ENCODE measurements around the gene ZEB1.
"Not testable (repeated sequence)": the region's sequence is repeated elsewhere in the genome, so short reads cannot be mapped to it uniquely, and the experiment has no call there.

The ZEB1 gene

DNA sequence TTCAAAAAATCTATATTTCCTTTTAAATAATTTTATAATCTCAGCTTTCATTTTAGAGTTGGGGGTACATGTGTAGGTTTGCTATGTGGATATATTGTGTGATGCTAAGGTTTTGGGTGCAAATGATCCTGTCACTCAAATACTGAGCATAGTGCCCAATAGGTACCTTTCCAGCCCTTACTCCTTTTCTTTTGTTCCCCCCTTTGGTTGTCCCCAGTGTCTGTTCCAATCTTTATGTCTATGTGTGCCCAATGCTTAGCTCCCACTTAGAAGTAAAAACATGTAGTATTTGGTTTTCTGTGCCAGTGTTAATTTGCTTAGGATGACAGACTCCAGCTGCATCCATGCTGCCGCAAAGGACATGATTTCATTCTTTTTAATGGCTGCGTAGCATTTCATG lies 103.6 kb downstream of the ZEB1 start:
- no peak for DNase-seq (ENCODE audit: low read depth in 2 of 2)

GRCh38 chr10:31424473-31424872 lies 105.5 kb downstream of the ZEB1 start:
- DNase-seq (ENCODE audit: low read depth in 2 of 2) = no peak

GRCh38 chr10:31426401-31426800 lies 107.4 kb downstream of the ZEB1 start:
- no peak for DNase-seq (ENCODE audit: low read depth in 2 of 2)

- not testable (repeated sequence) for DNase-seq (ENCODE audit: low read depth in 2 of 2)
Observed at GRCh38 chr10:31427334-31427733, 108.3 kb downstream of the ZEB1 start.

DNA sequence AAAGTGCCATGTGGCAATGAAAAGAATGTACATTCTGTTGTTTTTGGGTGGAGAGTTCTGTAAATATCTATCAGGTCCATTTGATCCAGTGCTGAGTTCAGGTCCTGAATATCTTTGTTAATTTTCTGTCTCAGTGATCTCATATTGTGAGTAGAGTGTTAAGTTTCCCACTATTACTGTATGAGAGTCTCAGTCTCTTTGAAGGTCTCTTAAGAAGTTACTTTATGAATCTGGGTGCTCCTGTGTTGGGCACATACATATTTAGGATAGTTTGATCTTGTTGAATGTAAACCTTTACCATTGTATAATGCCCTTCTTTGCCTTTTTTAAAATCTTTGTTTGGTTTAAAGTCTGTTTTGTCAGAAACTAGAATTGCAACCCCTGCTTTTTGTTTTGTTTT lies 109.5 kb downstream of the ZEB1 start:
- not testable (repeated sequence) for DNase-seq (ENCODE audit: low read depth in 2 of 2)

DNA sequence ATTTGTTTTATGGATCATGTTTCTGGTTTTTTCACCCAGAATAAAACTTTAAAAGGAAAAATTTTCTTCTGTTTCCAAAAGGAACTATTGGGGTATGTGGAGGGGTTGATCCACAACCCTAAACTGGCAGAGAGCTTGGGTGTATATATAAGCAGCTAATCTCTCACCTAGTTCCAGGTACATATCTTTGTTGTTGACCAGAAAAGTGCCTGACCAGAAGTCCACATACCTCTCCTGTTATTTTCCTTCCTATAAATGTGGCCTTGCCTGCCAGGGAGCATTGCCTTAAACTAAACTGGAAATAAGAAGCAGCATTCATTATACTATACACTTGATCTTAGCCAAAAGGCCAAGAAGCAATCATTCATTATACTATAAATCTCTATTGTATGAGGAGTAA lies 112.0 kb downstream of the ZEB1 start:
- DNase-seq (ENCODE audit: low read depth in 2 of 2) = no peak

DNA sequence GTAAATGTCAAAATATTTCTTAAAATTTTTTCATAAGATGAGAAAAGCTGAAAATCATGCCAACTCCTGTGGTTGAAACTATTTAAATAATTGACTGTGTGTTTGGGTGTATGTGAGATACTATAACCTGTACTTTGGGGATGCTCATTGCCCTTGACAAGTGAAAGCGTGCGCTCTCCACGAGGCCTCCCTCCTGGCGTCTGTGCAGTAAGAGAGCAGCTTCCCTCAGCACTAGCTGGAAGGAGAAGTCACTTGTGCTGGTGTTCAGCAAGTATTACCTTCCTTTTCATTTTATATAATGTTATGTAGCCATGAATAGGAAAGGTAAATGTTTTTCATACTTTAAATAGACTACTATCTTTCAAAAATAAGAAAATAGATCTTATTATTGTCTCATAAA lies 118.9 kb downstream of the ZEB1 start:
- DNase-seq (ENCODE audit: low read depth in 2 of 2) = no peak

DNA sequence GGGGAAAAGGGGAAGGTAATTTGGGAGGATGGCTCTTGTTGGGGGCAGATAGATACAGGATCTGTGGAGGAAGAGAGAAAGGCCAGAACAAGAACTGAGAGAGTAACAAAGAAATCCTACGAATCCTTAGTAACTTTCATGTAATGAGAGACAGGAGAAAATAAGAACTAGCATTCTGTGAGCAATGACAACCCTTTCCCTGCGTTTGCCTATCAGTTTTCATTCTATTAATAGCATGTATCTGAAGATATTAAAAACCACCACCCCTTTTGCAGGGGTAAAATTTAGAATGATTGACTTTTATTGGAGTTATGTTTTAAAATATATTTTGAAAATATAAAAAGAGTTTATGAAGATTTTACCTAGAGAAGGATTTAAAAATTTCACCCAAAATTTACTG lies 132.8 kb downstream of the ZEB1 start:
- no peak for DNase-seq (ENCODE audit: low read depth in 2 of 2)

- no peak for DNase-seq (ENCODE audit: low read depth in 2 of 2)
Observed at GRCh38 chr10:31456468-31456867, 137.5 kb downstream of the ZEB1 start.

GRCh38 chr10:31457858-31458257 lies 138.8 kb downstream of the ZEB1 start:
- no peak for DNase-seq (ENCODE audit: low read depth in 2 of 2)

DNA sequence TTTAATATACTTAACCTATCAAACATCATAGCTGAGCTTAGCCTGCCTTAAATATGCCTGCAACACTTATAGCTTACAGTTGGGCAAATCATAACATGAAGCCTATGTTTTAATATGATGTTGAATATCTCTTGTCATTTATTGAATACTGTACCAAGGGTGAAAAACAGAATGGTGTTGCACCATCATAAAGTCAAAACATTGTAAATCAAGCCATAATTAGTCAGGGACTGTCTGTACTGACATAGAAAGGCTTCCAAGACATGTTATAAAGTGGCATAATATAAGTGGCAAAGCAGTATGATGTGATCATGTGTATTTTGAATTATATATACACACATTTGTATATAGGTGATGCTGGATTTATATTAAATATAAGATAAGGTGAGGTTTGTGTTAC lies 140.0 kb downstream of the ZEB1 start:
- DNase-seq (ENCODE audit: low read depth in 2 of 2) = no peak

DNA sequence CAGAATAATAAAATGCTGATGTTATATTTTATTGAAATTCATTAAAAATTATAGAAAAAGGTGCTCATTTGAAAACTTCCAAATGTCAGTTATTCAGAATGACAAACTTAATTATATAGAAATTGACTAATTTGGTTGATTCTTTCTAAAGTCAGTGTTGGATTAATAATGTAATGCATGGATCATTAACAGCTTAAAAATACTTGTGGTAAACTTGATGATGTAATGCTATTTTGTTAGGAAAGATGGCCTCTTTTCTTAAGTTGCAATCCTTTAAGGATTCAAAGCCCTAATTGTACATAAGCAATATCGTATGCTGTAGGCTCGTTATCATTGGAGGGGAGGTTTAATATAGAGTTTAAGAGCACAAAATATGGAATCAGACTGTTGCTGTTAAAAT lies 141.2 kb downstream of the ZEB1 start:
- DNase-seq (ENCODE audit: low read depth in 2 of 2) = no peak

- DNase-seq (ENCODE audit: low read depth in 2 of 2) = no peak
Observed at GRCh38 chr10:31464552-31464951, 145.5 kb downstream of the ZEB1 start.

GRCh38 chr10:31466313-31466712 lies 147.3 kb downstream of the ZEB1 start:
- no peak for DNase-seq (ENCODE audit: low read depth in 2 of 2)

DNA sequence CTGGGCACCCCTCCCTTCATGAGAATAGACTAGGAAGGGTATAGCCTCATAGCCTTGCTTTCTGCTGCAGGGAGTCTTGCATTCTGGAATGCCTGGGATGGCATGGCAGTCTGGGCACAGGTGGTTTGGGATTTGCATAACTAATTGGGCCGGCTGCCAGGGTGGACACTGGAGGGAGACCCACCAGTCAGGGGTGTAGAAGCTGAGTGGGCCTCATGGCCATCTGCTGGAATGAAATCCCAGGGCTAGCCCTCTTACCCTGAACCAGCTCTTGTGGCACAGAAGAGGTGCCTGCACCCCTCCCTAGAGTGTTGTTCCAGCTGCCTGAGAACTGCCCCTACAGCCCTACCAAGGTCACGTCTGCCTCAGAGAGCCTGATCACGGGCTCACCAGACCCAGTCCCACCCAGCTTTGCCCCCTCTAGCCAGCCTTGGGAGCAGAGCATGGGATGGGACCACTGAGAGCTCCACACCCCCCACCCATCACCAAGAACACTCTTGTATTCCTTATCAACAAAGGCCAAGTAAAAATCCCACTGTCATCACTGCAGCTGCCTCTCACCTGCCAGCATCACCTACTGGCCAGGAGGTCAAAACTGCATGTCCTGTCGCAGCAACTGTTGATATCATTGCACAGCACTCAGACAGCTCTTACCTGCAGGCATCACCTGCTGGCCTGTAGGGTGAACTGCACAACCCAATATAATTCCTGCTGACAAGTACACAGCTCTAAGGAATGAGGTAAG lies 148.9 kb downstream of the ZEB1 start:
- DNase-seq (ENCODE audit: low read depth in 2 of 2) = no peak

DNA sequence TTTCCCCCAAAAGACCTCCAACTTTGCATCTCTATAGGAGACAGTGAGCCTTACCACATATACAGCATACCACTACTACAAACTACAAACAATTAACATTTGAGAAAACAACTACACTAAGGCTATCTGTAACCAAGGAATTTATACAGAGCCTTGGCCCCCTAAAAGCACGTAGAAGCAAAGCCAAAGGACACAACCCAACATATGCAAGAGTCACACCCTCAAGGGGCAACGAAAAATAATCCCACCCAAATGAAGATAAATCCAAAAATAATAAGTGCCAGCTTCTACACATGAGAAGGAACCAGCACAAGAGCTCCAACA lies 149.5 kb downstream of the ZEB1 start:
- no peak for DNase-seq (ENCODE audit: low read depth in 2 of 2)

- DNase-seq (ENCODE audit: low read depth in 2 of 2) = no peak
Observed at GRCh38 chr10:31475519-31475918, 156.5 kb downstream of the ZEB1 start.

GRCh38 chr10:31476088-31476487 lies 157.1 kb downstream of the ZEB1 start:
- no peak for DNase-seq (ENCODE audit: low read depth in 2 of 2)

DNA sequence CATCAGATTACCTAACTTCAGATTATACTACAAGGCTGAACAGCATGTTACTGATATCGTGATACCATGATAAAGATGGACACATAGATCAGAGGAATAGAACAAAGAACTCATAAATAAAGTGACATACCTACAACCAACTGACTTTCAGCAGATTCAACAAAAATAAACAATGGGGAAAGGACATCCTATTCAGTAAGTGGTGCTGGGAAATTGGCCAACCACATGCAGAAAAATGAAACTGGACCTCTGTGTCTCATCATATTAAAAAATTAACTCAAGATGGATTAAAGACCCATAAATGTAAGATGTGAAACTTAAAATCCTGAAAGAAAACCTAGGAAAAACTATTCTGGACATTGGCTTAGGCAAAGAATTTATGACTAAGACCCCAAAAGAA lies 158.6 kb downstream of the ZEB1 start:
- DNase-seq (ENCODE audit: low read depth in 2 of 2) = no peak

GRCh38 chr10:31479752-31480151 lies 160.7 kb downstream of the ZEB1 start:
- no peak for DNase-seq (ENCODE audit: low read depth in 2 of 2)

GRCh38 chr10:31483546-31483945 lies 164.5 kb downstream of the ZEB1 start:
- DNase-seq (ENCODE audit: low read depth in 2 of 2) = no peak

DNA sequence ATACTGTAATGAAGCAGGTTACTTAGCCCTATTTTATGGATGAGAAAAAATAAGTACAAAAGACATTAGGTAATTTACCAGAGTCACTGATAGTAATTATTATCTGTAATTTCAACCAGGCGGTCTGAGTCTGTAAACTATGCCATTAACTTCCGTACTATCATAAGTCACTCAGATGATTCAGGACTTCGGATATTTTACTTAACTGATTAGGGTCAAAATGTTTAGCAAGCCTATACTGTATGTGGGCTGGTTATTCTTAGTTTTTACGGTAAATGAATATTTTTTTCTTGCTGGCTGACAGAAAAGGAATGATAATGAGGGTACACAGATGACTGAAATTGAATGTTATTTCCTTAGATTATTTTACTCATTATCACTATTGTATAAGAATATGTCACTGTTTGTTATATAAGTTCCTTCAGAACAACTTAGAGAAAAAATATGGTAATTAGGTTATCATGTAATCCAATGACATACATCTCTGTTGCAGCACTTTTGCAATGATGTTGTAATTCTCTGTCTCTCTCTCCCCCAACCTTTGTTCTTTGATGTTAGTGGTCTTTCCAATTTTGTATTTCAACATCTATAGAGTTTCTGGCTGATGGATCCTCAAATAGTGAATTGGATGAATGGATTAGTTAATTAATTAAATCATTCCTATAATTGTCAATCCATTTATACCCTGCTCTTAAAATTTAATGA lies 165.6 kb downstream of the ZEB1 start:
- no peak for DNase-seq (ENCODE audit: low read depth in 2 of 2)

- no peak for DNase-seq (ENCODE audit: low read depth in 2 of 2)
Observed at GRCh38 chr10:31490858-31491504, 172.0 kb downstream of the ZEB1 start.

Data from stimulated activated CD8-positive, alpha-beta memory T cell treated with anti-CD3 and anti-CD28 coated beads, Interleukin-7, amount 100 ng/mL, for 1 hour (primary cell).